ENCODE data around the gene DCAF12L1. TPM values are rescaled to one million over a fixed set of nuclear protein-coding genes. Genes with fewer than 3 reads are reported as not detected.

Gene DCAF12L1
- total RNA-seq, 1 donor, result not detected

GRCh38 chrX:126550816-126551215 is 1.8 kb downstream of the DCAF12L1 start:
- no peak overlapping the region for H3K4me3 ChIP-seq (ENCODE audit: low read depth, low read length)
- DNase-seq (ENCODE audit: low read depth), result no peak
- no peak for TF ChIP-seq CTCF (IDR thresholded peaks at IDR 0.05; ENCODE audit: insufficient read depth, low read depth, low read length)

- TF ChIP-seq CTCF (IDR thresholded peaks at IDR 0.05; ENCODE audit: insufficient read depth, low read depth, low read length), result no peak
- H3K4me3 ChIP-seq (ENCODE audit: low read depth, low read length), result no peak overlapping the region
- no peak for DNase-seq (ENCODE audit: low read depth)
Observed at GRCh38 chrX:126509923-126510322, 42.7 kb downstream of the DCAF12L1 start.

Small RNAs within 50 kb of the gene (small RNA-seq; reads per million reads assigned to genes)
- not detected for gene Z69908.1
